HUES6 (cell line): ENCODE results near the gene CDON.

Source experiments
- H3K27ac ChIP-seq: 2 replicates; pipeline ENCODE4 v1.7.0; 2013; ENCODE audit warnings: low read depth, mild to moderate bottlenecking, low read length, inconsistent platforms
- H3K27me3 ChIP-seq: 2 replicates; pipeline ENCODE4 v1.6.1; 2013; ENCODE audit warnings: low read length; ENCODE audit not compliant: control insufficient read depth, insufficient read depth
- H3K36me3 ChIP-seq: 2 replicates; pipeline ENCODE4 v1.6.1; 2013; ENCODE audit warnings: low read length; ENCODE audit not compliant: control insufficient read depth, insufficient read depth
- H3K4me1 ChIP-seq: 2 replicates; pipeline ENCODE4 v1.6.1; 2013; ENCODE audit warnings: low read length; ENCODE audit not compliant: control insufficient read depth, insufficient read depth
- H3K4me3 ChIP-seq: 2 replicates; pipeline ENCODE4 v1.5.1; 2013; ENCODE audit warnings: low read depth, low read length
- H3K9ac ChIP-seq: one replicate; pipeline ENCODE4 v1.6.1; 2013; ENCODE audit warnings: mild to moderate bottlenecking, low read length
- H3K9me3 ChIP-seq: 2 replicates; pipeline ENCODE4 v1.6.1; 2013; ENCODE audit warnings: low read depth, low read length; ENCODE audit not compliant: control insufficient read depth, insufficient read depth

Gene CDON

DNA sequence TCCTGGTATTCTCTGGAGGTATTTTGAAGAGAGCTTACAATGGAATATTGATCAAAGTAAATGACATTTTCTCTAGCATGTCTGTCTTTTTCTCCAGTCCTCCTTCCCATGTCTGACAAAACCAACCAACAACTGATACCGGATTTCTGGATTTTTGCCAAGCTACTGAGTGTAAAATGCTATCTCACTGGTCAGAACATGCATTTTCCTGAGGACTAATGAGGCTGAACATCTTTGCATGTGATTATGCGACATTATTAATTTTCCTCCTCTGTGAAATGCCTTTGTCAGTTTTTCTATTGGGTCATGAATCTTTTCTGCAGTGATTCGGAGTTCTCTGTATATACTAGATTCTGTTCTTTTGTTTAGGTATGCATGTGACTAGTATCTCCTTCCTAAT lies 51.4 kb downstream of the CDON start:
- no peaks in the 10 kb centered on the region for H3K4me1 ChIP-seq
- no peak overlapping the region; the same call in 1 of the 2 replicates for H3K27ac ChIP-seq
- H3K4me3 ChIP-seq, result no peak overlapping the region
- no peaks in the 10 kb centered on the region for H3K27me3 ChIP-seq
- peaks cover 16% of the 10 kb centered on the region; the same call in 1 of the 2 replicates for H3K36me3 ChIP-seq
- H3K9me3 ChIP-seq, result no peaks in the 10 kb centered on the region
- no peak overlapping the region for H3K9ac ChIP-seq

DNA sequence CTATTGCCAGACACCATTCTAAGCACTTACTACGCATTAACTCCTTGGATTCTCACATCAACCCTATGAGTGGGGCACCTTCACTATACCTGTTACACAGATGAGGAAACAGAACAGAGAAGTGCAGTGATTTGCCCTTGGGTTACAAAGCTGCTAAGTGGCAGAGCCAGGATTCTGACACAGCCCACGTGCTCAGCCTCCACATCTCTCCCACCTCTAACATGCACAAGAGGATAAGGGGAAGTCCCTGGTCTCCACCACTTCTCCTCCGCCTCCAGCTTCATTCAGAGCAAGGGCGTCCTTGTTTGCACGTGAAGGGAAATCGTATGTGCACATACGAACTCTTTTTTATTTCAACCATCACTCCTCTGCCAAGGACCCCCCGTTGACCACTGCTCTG lies 53.7 kb downstream of the CDON start:
- no peak overlapping the region for H3K9ac ChIP-seq
- H3K27ac ChIP-seq, result no peak overlapping the region
- H3K4me1 ChIP-seq, result no peaks in the 10 kb centered on the region
- H3K27me3 ChIP-seq, result no peaks in the 10 kb centered on the region
- no peaks in the 10 kb centered on the region for H3K9me3 ChIP-seq
- no peak overlapping the region for H3K4me3 ChIP-seq
- H3K36me3 ChIP-seq, result peaks cover 6% of the 10 kb centered on the region; the same call in 1 of the 2 replicates

DNA sequence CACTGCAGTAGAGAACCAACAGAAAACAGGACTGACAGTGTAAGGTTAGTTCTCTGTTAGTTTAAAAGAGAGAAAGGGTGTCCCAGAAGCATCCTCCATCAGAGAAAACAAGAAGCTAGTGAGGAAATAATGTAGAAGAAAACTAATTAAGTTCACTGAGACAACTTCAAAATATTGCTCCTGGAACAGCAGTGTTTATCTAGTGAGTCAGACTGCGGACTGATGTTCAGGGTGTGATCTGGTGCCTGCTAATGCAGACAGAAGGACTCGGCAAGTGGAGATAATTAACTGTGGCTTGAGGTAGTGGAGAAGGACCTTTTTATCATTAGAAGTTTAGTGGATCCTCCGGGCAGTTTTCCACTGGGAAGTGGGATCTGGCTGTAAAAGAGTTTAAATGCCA lies 55.4 kb downstream of the CDON start:
- H3K9ac ChIP-seq, result no peak overlapping the region
- peaks cover 14% of the 10 kb centered on the region for H3K36me3 ChIP-seq

DNA sequence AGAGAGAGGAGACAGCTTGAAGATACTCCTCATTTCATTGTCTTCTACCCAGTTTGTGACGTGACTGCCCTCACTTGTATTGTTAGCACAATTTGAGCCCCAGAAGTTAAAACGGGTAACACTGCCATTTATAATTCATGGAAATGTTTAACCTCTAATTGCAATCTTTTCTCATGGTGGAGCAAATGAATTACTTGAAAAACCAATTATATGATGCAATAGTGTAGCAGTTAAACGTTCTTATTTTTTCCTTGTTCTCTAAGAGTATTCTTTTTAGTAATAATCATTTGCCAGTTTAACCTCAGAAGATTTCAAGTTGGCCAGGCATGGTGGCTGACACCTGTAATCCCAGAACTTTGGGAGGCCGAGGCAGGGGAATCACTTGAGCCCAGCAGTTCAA lies 56.6 kb downstream of the CDON start:
- Histone ChIP-seq H3K9me3 (no peaks in the 10 kb centered on the region), H3K4me3 (no peak overlapping the region), H3K36me3 (peaks cover 23% of the 10 kb centered on the region), H3K9ac (no peak overlapping the region), H3K27me3 (no peaks in the 10 kb centered on the region), H3K4me1 (no peaks in the 10 kb centered on the region), H3K27ac (no peak overlapping the region)

More for the DNA sequence above, 55.4 kb downstream of the CDON start:
- no peak overlapping the region for H3K27ac ChIP-seq
- no peaks in the 10 kb centered on the region for H3K4me1 ChIP-seq
- no peak overlapping the region for H3K4me3 ChIP-seq
- H3K9me3 ChIP-seq, result no peaks in the 10 kb centered on the region
- H3K27me3 ChIP-seq, result no peaks in the 10 kb centered on the region

DNA sequence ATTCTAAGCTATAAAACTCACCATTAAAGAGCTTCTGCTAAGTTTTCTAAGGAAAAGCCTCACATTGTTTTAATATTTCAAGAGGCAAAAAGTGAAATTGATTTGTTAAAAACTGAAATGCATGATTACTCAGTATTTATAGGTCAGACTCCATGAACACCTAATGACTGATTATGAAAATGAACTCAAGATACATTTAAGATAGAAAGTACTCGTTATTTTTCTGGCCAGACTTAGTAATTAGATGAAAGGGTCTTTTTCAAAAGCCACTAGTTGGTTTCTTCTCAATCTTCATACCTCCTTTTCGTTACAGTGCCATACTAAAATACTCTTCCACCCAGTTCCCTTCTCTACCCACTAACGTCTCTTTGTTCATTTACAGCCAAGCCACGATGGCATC lies 60.5 kb downstream of the CDON start:
- Histone ChIP-seq H3K4me1 (no peaks in the 10 kb centered on the region), H3K27me3 (no peaks in the 10 kb centered on the region), H3K27ac (no peak overlapping the region), H3K4me3 (no peak overlapping the region), H3K36me3 (peaks cover 50% of the 10 kb centered on the region), H3K9me3 (no peaks in the 10 kb centered on the region), H3K9ac (no peak overlapping the region)

DNA sequence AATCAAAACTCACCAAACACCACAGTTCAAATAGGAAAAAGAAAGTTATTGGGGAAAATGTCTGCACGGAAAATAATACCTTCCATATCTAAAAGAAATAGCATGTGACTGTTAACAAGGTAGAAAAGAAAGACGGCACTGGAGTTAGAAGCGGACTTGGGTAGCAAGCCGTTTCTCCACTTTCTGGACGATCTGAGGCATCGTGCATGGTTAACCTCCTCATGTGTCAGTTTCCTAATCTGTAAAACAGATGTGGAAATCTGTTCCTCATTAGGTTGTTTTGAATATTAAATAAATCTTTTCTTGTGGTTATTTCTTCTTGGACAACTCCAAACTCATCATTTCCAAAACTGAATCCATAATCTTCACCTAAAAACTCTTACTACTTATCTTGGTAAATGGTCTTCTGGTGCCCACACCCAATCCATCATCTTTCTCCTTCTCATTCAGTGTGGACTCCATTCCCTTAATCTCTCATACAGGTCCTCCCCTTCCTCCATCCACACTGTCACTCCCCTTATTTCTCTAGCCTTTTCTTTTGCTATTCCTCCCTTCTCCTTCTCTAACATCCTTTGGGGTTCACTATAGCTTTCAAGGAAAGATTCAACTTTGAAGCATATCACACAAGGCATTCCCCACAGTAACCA lies 63.3 kb downstream of the CDON start:
- no peak overlapping the region for H3K4me3 ChIP-seq

DNA sequence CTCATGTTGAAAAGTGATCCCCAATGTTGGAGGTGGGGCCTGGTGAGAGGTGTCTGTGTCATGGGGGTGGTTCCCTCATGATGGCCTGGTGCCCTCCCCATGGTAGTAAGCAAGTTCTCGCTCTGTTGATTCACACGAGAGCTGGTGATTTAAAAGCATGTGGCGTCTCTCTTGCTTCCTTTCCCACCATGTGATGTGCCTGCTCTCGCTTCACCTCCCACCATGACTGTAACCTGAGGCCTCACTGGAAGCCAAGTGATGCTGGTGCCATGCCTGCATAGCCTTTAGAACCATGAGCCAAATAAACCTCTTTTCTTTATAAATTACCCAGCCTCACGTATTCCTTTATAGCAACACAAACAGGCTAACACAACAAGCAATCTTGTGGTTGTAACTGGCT lies 64.4 kb downstream of the CDON start:
- H3K36me3 ChIP-seq, result peaks cover 67% of the 10 kb centered on the region
- no peak overlapping the region for H3K9ac ChIP-seq
- H3K9me3 ChIP-seq, result no peaks in the 10 kb centered on the region
- no peak overlapping the region for H3K4me3 ChIP-seq
- no peaks in the 10 kb centered on the region for H3K27me3 ChIP-seq
- peaks cover 3% of the 10 kb centered on the region for H3K4me1 ChIP-seq
- H3K27ac ChIP-seq, result no peak overlapping the region

More for the DNA sequence above, 63.3 kb downstream of the CDON start:
- H3K27me3 ChIP-seq, result no peaks in the 10 kb centered on the region
- no peaks in the 10 kb centered on the region for H3K4me1 ChIP-seq
- no peaks in the 10 kb centered on the region for H3K9me3 ChIP-seq
- H3K36me3 ChIP-seq, result peaks cover 61% of the 10 kb centered on the region
- no peak overlapping the region for H3K27ac ChIP-seq
- no peak overlapping the region for H3K9ac ChIP-seq

DNA sequence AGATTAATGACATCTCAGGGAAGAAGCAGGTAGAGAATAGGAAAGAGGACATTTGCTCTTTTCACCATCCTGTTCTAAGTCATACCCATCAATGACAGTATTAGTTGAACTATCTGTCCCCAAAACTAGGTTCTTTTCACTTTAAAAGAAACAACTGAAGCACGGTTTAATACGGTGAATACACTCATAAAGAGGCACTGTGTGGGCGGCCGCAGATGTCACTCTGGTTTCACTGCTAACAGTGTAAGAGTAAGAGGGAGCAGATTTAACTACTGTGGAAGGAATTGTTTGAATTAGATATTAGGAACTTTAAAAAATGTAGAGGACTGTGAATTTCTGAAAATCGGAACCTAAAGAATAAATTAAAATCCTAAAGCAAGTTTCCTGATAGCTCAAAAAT lies 67.4 kb downstream of the CDON start:
- peaks cover 9% of the 10 kb centered on the region for H3K4me1 ChIP-seq
- H3K27ac ChIP-seq, result no peak overlapping the region
- H3K9ac ChIP-seq, result no peak overlapping the region
- no peaks in the 10 kb centered on the region for H3K27me3 ChIP-seq
- H3K9me3 ChIP-seq, result no peaks in the 10 kb centered on the region
- H3K36me3 ChIP-seq, result peaks cover 43% of the 10 kb centered on the region
- H3K4me3 ChIP-seq, result no peak overlapping the region

DNA sequence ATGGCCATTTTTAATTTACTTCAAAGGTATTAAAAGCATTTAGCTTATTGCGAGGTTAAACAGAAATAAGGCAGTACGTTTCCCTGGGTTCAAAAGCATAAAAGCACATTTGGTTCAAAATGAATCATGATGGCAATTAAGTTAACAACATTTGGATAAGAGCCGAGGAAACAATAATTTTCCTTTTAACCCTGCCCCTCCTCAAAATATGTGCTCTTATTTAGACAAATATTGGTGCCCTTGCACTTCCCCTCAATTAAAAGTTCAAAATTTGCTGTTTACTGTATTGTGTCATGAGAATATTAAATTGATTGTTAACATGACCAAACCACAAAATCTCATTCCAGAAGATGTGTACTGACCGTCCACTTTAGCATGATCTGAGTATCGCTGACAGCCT lies 68.2 kb downstream of the CDON start:
- Histone ChIP-seq H3K9ac (no peak overlapping the region), H3K4me3 (no peak overlapping the region), H3K36me3 (peaks cover 44% of the 10 kb centered on the region), H3K9me3 (no peaks in the 10 kb centered on the region), H3K4me1 (peaks cover 9% of the 10 kb centered on the region), H3K27ac (no peak overlapping the region), H3K27me3 (no peaks in the 10 kb centered on the region)

DNA sequence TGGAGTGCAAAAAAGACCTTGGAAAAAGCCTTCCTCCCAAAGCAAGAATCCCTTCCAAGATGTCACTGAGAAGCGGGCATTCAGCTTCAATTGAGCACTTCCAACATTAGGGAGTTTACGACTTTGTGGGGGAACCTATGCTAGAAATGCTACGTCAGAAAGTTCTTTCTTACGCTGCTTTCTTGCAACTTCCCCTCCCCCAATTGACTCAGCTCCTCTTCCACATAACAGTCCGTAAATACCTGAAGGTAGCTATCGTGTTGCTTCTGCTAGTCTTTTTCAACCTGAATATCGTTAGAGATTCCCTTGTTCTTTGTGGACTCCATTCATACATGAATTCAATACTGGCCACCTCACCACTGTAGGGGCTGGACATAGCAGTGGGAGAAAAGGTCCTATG lies 69.8 kb downstream of the CDON start:
- Histone ChIP-seq H3K27me3 (no peaks in the 10 kb centered on the region), H3K27ac (no peak overlapping the region), H3K4me1 (peaks cover 9% of the 10 kb centered on the region), H3K9ac (no peak overlapping the region), H3K9me3 (no peaks in the 10 kb centered on the region), H3K36me3 (peaks cover 39% of the 10 kb centered on the region), H3K4me3 (no peak overlapping the region)

DNA sequence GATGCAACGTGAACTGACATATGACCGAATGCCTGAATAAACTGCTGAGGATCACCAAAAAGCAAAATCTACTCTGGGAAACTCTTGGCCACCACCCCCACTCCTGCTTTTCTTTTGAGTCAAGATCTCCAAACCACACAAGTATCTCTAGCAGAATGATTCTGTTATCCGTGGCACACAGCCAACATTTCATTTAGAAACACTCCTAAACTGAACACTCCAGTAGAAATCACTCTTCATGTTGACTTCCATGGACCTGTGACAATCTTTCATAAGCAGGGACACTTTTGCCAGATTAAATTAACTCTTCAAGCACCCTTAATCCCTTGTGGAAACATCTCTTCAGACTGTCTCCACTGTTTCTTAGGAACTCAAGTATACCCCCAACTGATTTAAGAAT lies 72.4 kb downstream of the CDON start:
- no peak overlapping the region for H3K27ac ChIP-seq
- no peaks in the 10 kb centered on the region for H3K27me3 ChIP-seq
- H3K9me3 ChIP-seq, result no peaks in the 10 kb centered on the region
- peaks cover 35% of the 10 kb centered on the region for H3K36me3 ChIP-seq
- H3K9ac ChIP-seq, result no peak overlapping the region
- peaks cover 9% of the 10 kb centered on the region for H3K4me1 ChIP-seq
- no peak overlapping the region for H3K4me3 ChIP-seq
